Measurements from ENCODE around the gene PLXNA2.

Gene PLXNA2

GRCh38 chr1:208055535-208055934 is 188.6 kb downstream of the PLXNA2 start:
- DNase-seq, result no peak

- DNase-seq, result no peak
Observed at GRCh38 chr1:208054911-208055379, 189.2 kb downstream of the PLXNA2 start.

GRCh38 chr1:208054485-208054884 is 189.7 kb downstream of the PLXNA2 start:
- no peak for DNase-seq

GRCh38 chr1:208053661-208054060 is 190.5 kb downstream of the PLXNA2 start:
- DNase-seq, result no peak

- DNase-seq, result no peak
Observed at GRCh38 chr1:208052926-208053407, 191.2 kb downstream of the PLXNA2 start.

- no peak for DNase-seq
Observed at GRCh38 chr1:208052135-208052534, 192.0 kb downstream of the PLXNA2 start.

GRCh38 chr1:208051651-208052050 is 192.5 kb downstream of the PLXNA2 start:
- no peak for DNase-seq

- DNase-seq, result no peak
Observed at GRCh38 chr1:208048904-208049303, 195.3 kb downstream of the PLXNA2 start.

- no peak for DNase-seq
Observed at GRCh38 chr1:208047975-208048374, 196.2 kb downstream of the PLXNA2 start.

GRCh38 chr1:208047476-208047934 is 196.7 kb downstream of the PLXNA2 start:
- no peak for DNase-seq

- peak; percentile 65 for DNase-seq
Observed at GRCh38 chr1:208045463-208046260, 198.5 kb downstream of the PLXNA2 start.

GRCh38 chr1:208044589-208045462 is 199.4 kb downstream of the PLXNA2 start:
- DNase-seq, result no peak

- no peak for DNase-seq
Observed at GRCh38 chr1:208043691-208044181, 200.4 kb downstream of the PLXNA2 start.

- DNase-seq, result no peak
Observed at GRCh38 chr1:208042868-208043267, 201.3 kb downstream of the PLXNA2 start.

GRCh38 chr1:208042041-208042615 is 202.1 kb downstream of the PLXNA2 start:
- DNase-seq, result no peak

GRCh38 chr1:208041505-208041904 is 202.7 kb downstream of the PLXNA2 start:
- DNase-seq, result no peak

GRCh38 chr1:208040821-208041297 is 203.3 kb downstream of the PLXNA2 start:
- DNase-seq, result no peak

- no peak for DNase-seq
Observed at GRCh38 chr1:208039536-208040332, 204.4 kb downstream of the PLXNA2 start.

GRCh38 chr1:208038303-208038702 is 205.9 kb downstream of the PLXNA2 start:
- DNase-seq, result no peak

- DNase-seq, result no peak
Observed at GRCh38 chr1:208036918-208037766, 207.0 kb downstream of the PLXNA2 start.

All from 8988T (cell line).